HG02885 (cell line): ENCODE measurements around the gene CAMTA1.

ENCODE experiments used
- ATAC-seq: cut with Tn5 transposase; IDR thresholded peaks from one replicate; pipeline ENCODE4 v1.9.1; 2021; ENCODE audit warnings: mild to moderate bottlenecking; ENCODE audit not compliant: unreplicated experiment, poor library complexity

The CAMTA1 gene

GRCh38 chr1:7538849-7539768 lies 753.9 kb downstream of the CAMTA1 start:
- no peak for ATAC-seq

GRCh38 chr1:7539769-7540175 lies 754.5 kb downstream of the CAMTA1 start:
- ATAC-seq: no peak

GRCh38 chr1:7540816-7541215 lies 755.6 kb downstream of the CAMTA1 start:
- no peak for ATAC-seq

- no peak for ATAC-seq
Observed at GRCh38 chr1:7541629-7542028, 756.4 kb downstream of the CAMTA1 start.

GRCh38 chr1:7543718-7544090 lies 758.5 kb downstream of the CAMTA1 start:
- no peak for ATAC-seq

- no peak for ATAC-seq
Observed at GRCh38 chr1:7549277-7550161, 764.3 kb downstream of the CAMTA1 start.

- no peak for ATAC-seq
Observed at GRCh38 chr1:7550261-7550865, 765.1 kb downstream of the CAMTA1 start.

- no peak for ATAC-seq
Observed at GRCh38 chr1:7550981-7551380, 765.7 kb downstream of the CAMTA1 start.

- no peak for ATAC-seq
Observed at GRCh38 chr1:7551442-7551841, 766.2 kb downstream of the CAMTA1 start.

GRCh38 chr1:7552402-7552801 lies 767.1 kb downstream of the CAMTA1 start:
- ATAC-seq: no peak

- no peak for ATAC-seq
Observed at GRCh38 chr1:7553042-7553690, 767.9 kb downstream of the CAMTA1 start.

- no peak for ATAC-seq
Observed at GRCh38 chr1:7554385-7555235, 769.4 kb downstream of the CAMTA1 start.

- no peak for ATAC-seq
Observed at GRCh38 chr1:7555391-7556185, 770.3 kb downstream of the CAMTA1 start.

GRCh38 chr1:7557301-7557891 lies 772.1 kb downstream of the CAMTA1 start:
- ATAC-seq: no peak

GRCh38 chr1:7558041-7558461 lies 772.8 kb downstream of the CAMTA1 start:
- no peak for ATAC-seq

- ATAC-seq: no peak
Observed at GRCh38 chr1:7558481-7558880, 773.2 kb downstream of the CAMTA1 start.

- no peak for ATAC-seq
Observed at GRCh38 chr1:7558921-7559869, 773.9 kb downstream of the CAMTA1 start.
